ENCODE measurements around the gene RALGAPA1.

RALGAPA1 gene

DNA sequence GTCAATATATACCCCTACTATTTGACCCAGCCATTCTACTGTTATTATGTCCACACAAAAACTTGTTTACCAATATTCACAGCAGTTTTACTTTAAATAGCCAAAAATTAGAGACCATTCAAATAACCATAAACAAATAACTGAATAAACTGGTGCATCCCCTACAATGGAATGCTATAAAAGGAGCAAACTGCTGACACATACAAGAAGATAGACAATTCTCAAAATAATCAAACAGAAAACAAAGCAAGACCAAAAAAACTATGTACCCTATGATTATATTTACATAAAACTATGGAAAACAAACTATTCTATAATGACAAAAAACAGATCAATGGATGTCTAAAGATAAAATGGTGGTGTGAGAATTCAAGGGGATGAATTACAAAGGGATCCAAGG lies 54.4 kb downstream of the RALGAPA1 start:
- no peak overlapping the region for H3K4me3 ChIP-seq (ENCODE audit: insufficient read length, low read depth)
- H3K27me3 ChIP-seq (ENCODE audit: insufficient read depth, insufficient read length), result no peaks in the 10 kb centered on the region
- TF ChIP-seq SUZ12 (IDR thresholded peaks at IDR 0.05; ENCODE audit: extremely low read depth, insufficient read depth, insufficient read length) (no peak), ZNF274 (IDR thresholded peaks at IDR 0.05; ENCODE audit: low read depth, low read length) (no peak), YY1 (IDR thresholded peaks at IDR 0.05; ENCODE audit: insufficient read depth, insufficient read length) (no peak)
- peaks cover 25% of the 10 kb centered on the region for H3K36me3 ChIP-seq (ENCODE audit: insufficient read depth, insufficient read length, low read length)
- no peaks in the 10 kb centered on the region for H3K9me3 ChIP-seq (ENCODE audit: insufficient read depth, low read length)
- no peak overlapping the region for H3K9ac ChIP-seq (ENCODE audit: insufficient read length, low read depth)
- H3K4me1 ChIP-seq (ENCODE audit: insufficient read depth, insufficient read length), result no peaks in the 10 kb centered on the region
- no peak for DNase-seq (ENCODE audit: low read depth, low spot score)

DNA sequence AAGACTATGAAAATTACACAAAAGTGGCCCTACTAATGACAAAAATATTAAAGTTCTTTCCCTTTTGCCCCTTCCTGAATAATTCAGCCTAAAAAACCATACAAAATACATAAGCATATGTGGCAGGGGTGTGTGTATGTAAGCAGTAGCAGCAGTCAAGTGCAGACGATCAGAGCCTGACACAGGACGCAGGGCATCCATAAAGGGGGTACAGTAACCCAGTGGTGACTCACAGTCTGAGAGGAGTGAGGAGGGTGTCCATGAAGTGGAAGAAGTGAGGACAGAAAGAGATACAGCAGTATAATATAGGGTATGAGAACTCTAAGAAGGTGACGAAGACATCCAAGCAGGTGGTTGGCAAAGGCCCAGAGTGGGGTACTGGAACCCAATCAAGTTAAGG lies 56.7 kb downstream of the RALGAPA1 start:
- no peak overlapping the region for H3K9ac ChIP-seq (ENCODE audit: insufficient read length, low read depth)
- TF ChIP-seq YY1 (IDR thresholded peaks at IDR 0.05; ENCODE audit: insufficient read depth, insufficient read length) (no peak), ZNF274 (IDR thresholded peaks at IDR 0.05; ENCODE audit: low read depth, low read length) (no peak), SUZ12 (IDR thresholded peaks at IDR 0.05; ENCODE audit: extremely low read depth, insufficient read depth, insufficient read length) (no peak)
- no peaks in the 10 kb centered on the region for H3K27me3 ChIP-seq (ENCODE audit: insufficient read depth, insufficient read length)
- DNase-seq (ENCODE audit: low read depth, low spot score), result no peak
- H3K4me1 ChIP-seq (ENCODE audit: insufficient read depth, insufficient read length), result no peaks in the 10 kb centered on the region
- no peaks in the 10 kb centered on the region for H3K9me3 ChIP-seq (ENCODE audit: insufficient read depth, low read length)
- peaks cover 29% of the 10 kb centered on the region for H3K36me3 ChIP-seq (ENCODE audit: insufficient read depth, insufficient read length, low read length)
- no peak overlapping the region for H3K4me3 ChIP-seq (ENCODE audit: insufficient read length, low read depth)

DNA sequence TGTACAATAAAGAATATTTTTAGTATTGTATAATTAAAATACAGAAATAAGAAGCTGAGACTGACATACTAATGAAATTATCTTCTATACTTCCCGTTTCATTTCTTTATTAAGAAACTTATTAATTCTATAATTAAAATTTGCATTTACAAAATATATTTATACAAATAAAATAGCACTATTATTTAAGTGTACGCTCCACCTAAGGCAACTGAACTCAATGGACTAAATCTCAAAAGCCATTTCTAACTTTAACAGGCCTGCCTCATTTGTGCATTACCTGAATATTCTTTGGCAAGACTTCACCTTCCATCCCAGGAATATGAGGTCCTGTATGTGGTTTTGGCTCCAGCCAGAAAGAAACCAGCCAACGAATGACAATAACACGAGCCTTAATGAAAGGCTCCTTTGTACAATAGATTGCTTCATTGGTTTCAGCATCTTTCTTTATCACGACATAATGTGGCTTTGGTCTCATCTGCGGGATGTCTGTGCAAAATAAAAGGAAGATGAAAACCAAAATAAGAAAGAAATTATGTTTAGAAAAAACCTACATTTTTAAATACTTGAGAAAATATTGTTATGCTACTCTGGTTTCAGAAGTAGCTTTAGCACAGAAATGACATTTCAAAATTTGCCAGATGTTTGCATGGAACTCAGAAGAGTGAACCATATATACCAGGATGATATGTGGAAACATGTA lies 58.7 kb downstream of the RALGAPA1 start:
- DNase-seq (ENCODE audit: low read depth, low spot score), result no peak
- no peaks in the 10 kb centered on the region for H3K9me3 ChIP-seq (ENCODE audit: insufficient read depth, low read length)
- no peaks in the 10 kb centered on the region for H3K4me1 ChIP-seq (ENCODE audit: insufficient read depth, insufficient read length)
- peaks cover 19% of the 10 kb centered on the region for H3K36me3 ChIP-seq (ENCODE audit: insufficient read depth, insufficient read length, low read length)
- no peaks in the 10 kb centered on the region for H3K27me3 ChIP-seq (ENCODE audit: insufficient read depth, insufficient read length)
- H3K9ac ChIP-seq (ENCODE audit: insufficient read length, low read depth), result no peak overlapping the region
- TF ChIP-seq YY1 (IDR thresholded peaks at IDR 0.05; ENCODE audit: insufficient read depth, insufficient read length), result no peak
- TF ChIP-seq SUZ12 (IDR thresholded peaks at IDR 0.05; ENCODE audit: extremely low read depth, insufficient read depth, insufficient read length), result no peak
- TF ChIP-seq ZNF274 (IDR thresholded peaks at IDR 0.05; ENCODE audit: low read depth, low read length), result no peak
- no peak overlapping the region for H3K4me3 ChIP-seq (ENCODE audit: insufficient read length, low read depth)

GRCh38 chr14:35747379-35747778 lies 61.7 kb downstream of the RALGAPA1 start:
- TF ChIP-seq ZNF274 (IDR thresholded peaks at IDR 0.05; ENCODE audit: low read depth, low read length), result no peak
- no peak for TF ChIP-seq SUZ12 (IDR thresholded peaks at IDR 0.05; ENCODE audit: extremely low read depth, insufficient read depth, insufficient read length)
- TF ChIP-seq YY1 (IDR thresholded peaks at IDR 0.05; ENCODE audit: insufficient read depth, insufficient read length), result no peak
- no peak for DNase-seq (ENCODE audit: low read depth, low spot score)
- H3K27me3 ChIP-seq (ENCODE audit: insufficient read depth, insufficient read length), result no peaks in the 10 kb centered on the region
- H3K4me3 ChIP-seq (ENCODE audit: insufficient read length, low read depth), result no peak overlapping the region
- no peaks in the 10 kb centered on the region for H3K9me3 ChIP-seq (ENCODE audit: insufficient read depth, low read length)
- peaks cover 11% of the 10 kb centered on the region for H3K36me3 ChIP-seq (ENCODE audit: insufficient read depth, insufficient read length, low read length)
- no peaks in the 10 kb centered on the region for H3K4me1 ChIP-seq (ENCODE audit: insufficient read depth, insufficient read length)
- no peak overlapping the region for H3K9ac ChIP-seq (ENCODE audit: insufficient read length, low read depth)

DNA sequence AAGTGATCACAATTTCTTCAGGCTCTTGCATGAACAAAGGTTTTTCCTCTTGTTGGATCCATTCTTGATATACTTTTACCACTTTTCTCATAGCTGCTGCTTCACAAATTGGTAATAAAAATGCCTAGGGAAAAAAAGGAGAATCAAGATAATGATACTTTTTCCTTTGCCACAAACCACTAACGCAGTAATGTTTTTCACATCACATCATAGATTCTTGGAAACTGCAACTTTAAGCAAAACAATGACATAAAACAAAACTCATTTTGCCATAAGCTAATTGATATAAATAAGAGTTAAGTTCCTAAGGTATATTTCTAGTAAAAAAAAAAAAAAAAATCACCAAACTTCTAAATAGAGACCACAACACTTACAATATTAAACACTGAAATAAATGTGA lies 66.7 kb downstream of the RALGAPA1 start:
- Histone ChIP-seq H3K27me3 (ENCODE audit: insufficient read depth, insufficient read length) (no peaks in the 10 kb centered on the region), H3K4me1 (ENCODE audit: insufficient read depth, insufficient read length) (no peaks in the 10 kb centered on the region), H3K4me3 (ENCODE audit: insufficient read length, low read depth) (no peak overlapping the region), H3K9me3 (ENCODE audit: insufficient read depth, low read length) (no peaks in the 10 kb centered on the region), H3K36me3 (ENCODE audit: insufficient read depth, insufficient read length, low read length) (peaks cover 2% of the 10 kb centered on the region), H3K9ac (ENCODE audit: insufficient read length, low read depth) (no peak overlapping the region)
- no peak for DNase-seq (ENCODE audit: low read depth, low spot score)
- TF ChIP-seq YY1 (IDR thresholded peaks at IDR 0.05; ENCODE audit: insufficient read depth, insufficient read length), result no peak
- no peak for TF ChIP-seq SUZ12 (IDR thresholded peaks at IDR 0.05; ENCODE audit: extremely low read depth, insufficient read depth, insufficient read length)
- TF ChIP-seq ZNF274 (IDR thresholded peaks at IDR 0.05; ENCODE audit: low read depth, low read length), result no peak

DNA sequence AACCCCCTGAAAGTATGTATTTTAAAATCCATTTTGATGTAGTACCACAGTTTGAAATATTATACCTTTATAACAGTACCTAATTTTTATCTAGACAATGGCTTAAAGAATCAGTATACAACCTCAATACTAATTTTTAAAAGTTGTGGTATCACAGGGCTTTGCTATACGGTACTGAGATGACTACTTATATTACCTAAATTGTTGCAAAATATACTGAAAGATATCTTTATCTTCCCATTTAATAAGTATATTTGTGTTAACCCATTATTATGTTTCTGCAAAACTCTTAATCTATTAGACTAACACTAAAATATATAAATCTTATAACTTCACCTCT lies 67.1 kb downstream of the RALGAPA1 start:
- no peak for DNase-seq (ENCODE audit: low read depth, low spot score)

DNA sequence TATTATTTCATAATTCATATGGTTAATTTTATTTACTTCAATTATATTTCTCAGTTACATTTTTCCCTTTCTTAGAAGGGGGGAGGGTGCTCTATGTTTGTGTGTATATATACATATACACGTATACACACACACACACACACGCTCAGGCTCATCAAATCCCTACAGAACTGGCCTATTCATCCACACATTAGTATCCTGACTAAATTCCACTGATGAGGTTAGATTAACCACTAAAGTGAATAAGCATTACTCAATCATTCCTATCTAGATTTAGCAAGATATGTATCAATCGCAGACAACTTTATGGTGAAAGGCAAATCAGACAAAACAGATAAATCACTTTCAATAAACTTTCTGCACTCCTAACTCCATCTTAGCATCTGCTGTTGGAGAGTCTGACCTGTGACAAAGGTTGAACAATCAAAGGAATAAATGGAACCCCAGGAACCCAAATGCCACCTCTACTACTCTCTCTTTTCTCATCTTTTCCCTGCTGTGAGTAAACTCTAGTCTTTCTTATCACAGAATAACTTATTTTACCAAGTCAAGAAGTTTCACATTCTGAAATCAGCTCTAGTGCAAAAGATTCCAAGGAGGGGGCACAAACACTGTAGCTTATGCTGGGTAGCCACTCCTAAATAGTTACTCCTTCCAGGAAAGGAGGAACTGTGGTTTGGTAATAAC lies 67.6 kb downstream of the RALGAPA1 start:
- H3K4me1 ChIP-seq (ENCODE audit: insufficient read depth, insufficient read length), result no peaks in the 10 kb centered on the region
- H3K4me3 ChIP-seq (ENCODE audit: insufficient read length, low read depth), result no peak overlapping the region
- DNase-seq (ENCODE audit: low read depth, low spot score), result no peak
- TF ChIP-seq ZNF274 (IDR thresholded peaks at IDR 0.05; ENCODE audit: low read depth, low read length), result no peak
- TF ChIP-seq SUZ12 (IDR thresholded peaks at IDR 0.05; ENCODE audit: extremely low read depth, insufficient read depth, insufficient read length), result no peak
- TF ChIP-seq YY1 (IDR thresholded peaks at IDR 0.05; ENCODE audit: insufficient read depth, insufficient read length), result no peak
- H3K9me3 ChIP-seq (ENCODE audit: insufficient read depth, low read length), result no peaks in the 10 kb centered on the region
- no peaks in the 10 kb centered on the region for H3K36me3 ChIP-seq (ENCODE audit: insufficient read depth, insufficient read length, low read length)
- no peak overlapping the region for H3K9ac ChIP-seq (ENCODE audit: insufficient read length, low read depth)
- no peaks in the 10 kb centered on the region for H3K27me3 ChIP-seq (ENCODE audit: insufficient read depth, insufficient read length)

More for the DNA sequence above, 67.1 kb downstream of the RALGAPA1 start:
- H3K9me3 ChIP-seq (ENCODE audit: insufficient read depth, low read length), result no peaks in the 10 kb centered on the region
- no peak overlapping the region for H3K9ac ChIP-seq (ENCODE audit: insufficient read length, low read depth)
- no peaks in the 10 kb centered on the region for H3K4me1 ChIP-seq (ENCODE audit: insufficient read depth, insufficient read length)
- no peaks in the 10 kb centered on the region for H3K27me3 ChIP-seq (ENCODE audit: insufficient read depth, insufficient read length)
- no peak overlapping the region for H3K4me3 ChIP-seq (ENCODE audit: insufficient read length, low read depth)
- TF ChIP-seq ZNF274 (IDR thresholded peaks at IDR 0.05; ENCODE audit: low read depth, low read length) (no peak), YY1 (IDR thresholded peaks at IDR 0.05; ENCODE audit: insufficient read depth, insufficient read length) (no peak), SUZ12 (IDR thresholded peaks at IDR 0.05; ENCODE audit: extremely low read depth, insufficient read depth, insufficient read length) (no peak)
- H3K36me3 ChIP-seq (ENCODE audit: insufficient read depth, insufficient read length, low read length), result no peaks in the 10 kb centered on the region
